ENCODE results near the gene MEIOC. TPM values are rescaled to one million over a fixed set of nuclear protein-coding genes. Genes with fewer than 3 reads are reported as not detected.

Gene MEIOC
- total and polyA plus RNA-seq, 2 donors (not counting 3 experiments of a cell fraction or from before 2014, with no cell fraction given), result 0.08 to 0.46 TPM

DNA sequence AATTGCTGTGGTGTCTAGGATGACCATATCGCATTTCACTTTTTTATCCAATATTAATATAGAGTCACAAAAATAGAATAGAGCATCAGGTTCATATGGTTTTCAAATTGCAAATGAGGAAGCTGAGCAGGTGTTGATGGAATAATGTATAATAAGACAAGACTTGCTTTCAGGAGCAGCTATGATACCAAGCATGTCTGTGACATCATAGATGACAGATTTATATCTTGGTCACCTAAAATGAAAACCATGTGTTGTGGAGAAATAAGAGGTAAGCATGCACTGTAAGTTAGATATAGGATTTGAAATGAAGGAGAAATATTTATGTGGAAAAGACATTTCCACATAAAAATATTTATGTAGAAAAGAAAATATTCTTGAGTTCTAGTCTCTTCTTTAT is 8.6 kb downstream of the MEIOC start:
- Histone ChIP-seq H3K9me3 (replicated peaks; ENCODE audit: control insufficient read depth, insufficient read depth, low read length) (no peaks in the 10 kb centered on the region), H3K4me2 (ENCODE audit: insufficient read depth, low read length) (no peak overlapping the region), H3K4me3 (replicated peaks in 1 of 3; ENCODE audit: insufficient read depth in 1 of 3, low read depth in 1 of 3, low read length in 3 of 3) (no peak overlapping the region), H3K9ac (replicated peaks; ENCODE audit: extremely low read depth, insufficient read depth, low read length) (no peak overlapping the region), H3K27me3 (ENCODE audit: control insufficient read depth in 2 of 2, insufficient read depth in 2 of 2, low read length in 2 of 2) (peaks cover 7 to 10% of the 10 kb centered on the region in 2 experiments), H4K20me1 (replicated peaks; ENCODE audit: control insufficient read depth, extremely low read depth, insufficient read depth, low read length) (no peaks in the 10 kb centered on the region), H3K9me1 (replicated peaks; ENCODE audit: control insufficient read depth, extremely low read depth, insufficient read depth, low read length) (no peaks in the 10 kb centered on the region), H3K36me3 (ENCODE audit: control insufficient read depth in 2 of 2, extremely low read depth in 1 of 2, insufficient read depth in 2 of 2, low read length in 2 of 2) (no peaks in the 10 kb centered on the region), H3K79me2 (ENCODE audit: control insufficient read depth, insufficient read depth, low read length) (no peaks in the 10 kb centered on the region), H3K27ac (ENCODE audit: insufficient read depth, low read depth, low read length) (no peak overlapping the region), H3K4me1 (ENCODE audit: control insufficient read depth, extremely low read depth, insufficient read depth, low read length) (no peaks in the 10 kb centered on the region), H2AFZ (ENCODE audit: low read depth, low read length) (no peak overlapping the region)
- ChIA-PET CTCF (interaction anchor here (1.3 to 1.5 kb wide), 2 partner anchors 16 to 131 kb away, joined by 3 read pairs; no protein-coding TSS in a partner anchor), POLR2A (no interaction called here)
- dilution Hi-C loops (cut with MboI; ENCODE audit: extremely low pct_ligation_motif_present, low sequenced_read_pairs) (no loop called here), intact Hi-C loops (cut with micrococcal nuclease) (no loop called here)
- DNase-seq (ENCODE audit: low read depth, low spot score) (no peak), FAIRE-seq (no peak)
- no peak for TF ChIP-seq FOS (IDR thresholded peaks at IDR 0.05; ENCODE audit: borderline replicate concordance, insufficient read depth, low read length)
- no peak for TF ChIP-seq MYC (IDR thresholded peaks at IDR 0.05; ENCODE audit: low read depth, low read length)
- no peak for TF ChIP-seq POLR2A (IDR thresholded peaks at IDR 0.05; ENCODE audit: low read depth, low read length)
- TF ChIP-seq, protein P1, sequence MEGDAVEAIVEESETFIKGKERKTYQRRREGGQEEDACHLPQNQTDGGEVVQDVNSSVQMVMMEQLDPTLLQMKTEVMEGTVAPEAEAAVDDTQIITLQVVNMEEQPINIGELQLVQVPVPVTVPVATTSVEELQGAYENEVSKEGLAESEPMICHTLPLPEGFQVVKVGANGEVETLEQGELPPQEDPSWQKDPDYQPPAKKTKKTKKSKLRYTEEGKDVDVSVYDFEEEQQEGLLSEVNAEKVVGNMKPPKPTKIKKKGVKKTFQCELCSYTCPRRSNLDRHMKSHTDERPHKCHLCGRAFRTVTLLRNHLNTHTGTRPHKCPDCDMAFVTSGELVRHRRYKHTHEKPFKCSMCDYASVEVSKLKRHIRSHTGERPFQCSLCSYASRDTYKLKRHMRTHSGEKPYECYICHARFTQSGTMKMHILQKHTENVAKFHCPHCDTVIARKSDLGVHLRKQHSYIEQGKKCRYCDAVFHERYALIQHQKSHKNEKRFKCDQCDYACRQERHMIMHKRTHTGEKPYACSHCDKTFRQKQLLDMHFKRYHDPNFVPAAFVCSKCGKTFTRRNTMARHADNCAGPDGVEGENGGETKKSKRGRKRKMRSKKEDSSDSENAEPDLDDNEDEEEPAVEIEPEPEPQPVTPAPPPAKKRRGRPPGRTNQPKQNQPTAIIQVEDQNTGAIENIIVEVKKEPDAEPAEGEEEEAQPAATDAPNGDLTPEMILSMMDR (IDR thresholded peaks at IDR 0.05; ENCODE audit: extremely low read depth in 1 of 2, insufficient read depth in 1 of 2, low read depth in 1 of 2, low read length in 2 of 2), result no peak
- TF ChIP-seq POLR2AphosphoS5 (IDR thresholded peaks at IDR 0.05; ENCODE audit: insufficient read depth, low read depth, low read length), result no peak
- TF ChIP-seq JUN (IDR thresholded peaks at IDR 0.05; ENCODE audit: borderline replicate concordance, insufficient read depth, insufficient read length, low read depth), result no peak
- no peak for TF ChIP-seq EZH2 (IDR thresholded peaks at IDR 0.05; ENCODE audit: borderline replicate concordance, low read depth, low read length, severe bottlenecking)
- no peak for TF ChIP-seq GATA2 (IDR thresholded peaks at IDR 0.05; ENCODE audit: insufficient read depth, insufficient read length, low read depth, low read length)
- TF ChIP-seq MAX (IDR thresholded peaks at IDR 0.05; ENCODE audit: insufficient read depth, insufficient read length), result no peak
- BruUV-seq (replicated peaks), result no TSS peak
